ENCODE measurements around the gene ARL16.

DNA sequence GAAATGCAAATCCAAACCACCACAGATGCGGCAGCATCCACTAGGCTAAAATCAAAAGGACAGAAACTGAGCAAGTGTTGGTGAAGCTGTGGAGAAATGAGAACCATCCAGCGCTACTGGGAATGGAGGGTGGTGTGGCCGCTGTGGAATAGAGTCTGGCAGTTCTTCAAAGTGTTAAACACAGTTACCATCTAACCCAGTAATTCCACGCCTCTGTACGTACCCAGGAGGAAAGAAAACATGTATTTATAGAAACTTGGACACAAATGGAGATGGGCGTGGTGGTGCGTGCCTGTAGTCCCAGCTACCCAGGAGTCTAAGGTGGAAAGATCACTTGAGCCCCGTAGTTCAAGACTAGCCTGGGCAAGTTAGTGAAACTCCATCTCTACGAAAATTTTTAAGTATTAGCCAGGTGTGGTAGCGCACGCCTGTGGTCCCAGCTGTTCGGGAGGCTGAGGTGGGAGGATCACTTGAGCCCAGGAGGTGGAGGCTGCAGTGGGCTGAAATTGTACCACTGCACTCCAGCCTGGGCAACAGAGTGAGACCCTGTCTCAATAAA is 40.1 kb upstream of the ARL16 start:
- TF ChIP-seq CTCF (IDR thresholded peaks at IDR 0.05 in 8 of 11, conservative IDR thresholded peaks at IDR 0.05 in 3 of 11): no peak
- no peak for TF ChIP-seq POLR2A (IDR thresholded peaks at IDR 0.05)

All from spleen (tissue), 7 donors.